GM18870 (cell line): Measurements from ENCODE around the gene CREB5.

Experiments used
- ATAC-seq: cut with Tn5 transposase; IDR thresholded peaks from one replicate; pipeline ENCODE4 v1.9.1; 2021; ENCODE audit warnings: moderate library complexity; ENCODE audit not compliant: unreplicated experiment

Gene CREB5

GRCh38 chr7:28871631-28872030 is 459.3 kb downstream of the CREB5 start:
- ATAC-seq, result no peak

- ATAC-seq, result no peak
Observed at GRCh38 chr7:28872226-28872625, 459.9 kb downstream of the CREB5 start.

- ATAC-seq, result no peak
Observed at GRCh38 chr7:28873365-28873764, 461.0 kb downstream of the CREB5 start.

- ATAC-seq, result no peak
Observed at GRCh38 chr7:28874001-28874400, 461.7 kb downstream of the CREB5 start.
